Immature natural killer cell (primary cell): ENCODE measurements around the gene DIO1. TPM values are rescaled to one million over a fixed set of nuclear protein-coding genes. Genes with fewer than 3 reads are reported as not detected.

ENCODE experiments used
- DNase-seq, 3 donors: peaks; one replicate each; pipeline ENCODE4 v3.0.0; 2022; ENCODE audit warnings: mixed read lengths in 1 of 3
- H3K27ac Mint-ChIP-seq, 6 donors: one replicate each; pipeline ENCODE4 v1.8.0; 2020; ENCODE audit warnings: mixed read lengths in 6 of 6, mild to moderate bottlenecking in 5 of 6, inconsistent platforms in 4 of 6, moderate library complexity in 3 of 6
- H3K27me3 Mint-ChIP-seq, 3 donors: one replicate each; pipeline ENCODE4 v1.8.0; 2020 to 2021; ENCODE audit warnings: low read depth in 3 of 3, mild to moderate bottlenecking in 3 of 3, mixed read lengths in 3 of 3, moderate library complexity in 3 of 3, inconsistent platforms in 1 of 3
- H3K36me3 Mint-ChIP-seq, 3 donors: one replicate each; pipeline ENCODE4 v1.8.0; 2020; ENCODE audit warnings: mixed read lengths in 3 of 3, inconsistent platforms in 2 of 3, mild to moderate bottlenecking in 2 of 3
- H3K4me1 Mint-ChIP-seq, 2 donors: one replicate each; pipeline ENCODE4 v1.8.0; 2020; ENCODE audit warnings: inconsistent platforms in 2 of 2, mild to moderate bottlenecking in 2 of 2, mixed read lengths in 2 of 2, moderate library complexity in 1 of 2
- H3K4me3 Mint-ChIP-seq, 5 donors: one replicate each; pipeline ENCODE4 v1.8.0; 2020; ENCODE audit warnings: mild to moderate bottlenecking in 5 of 5, mixed read lengths in 5 of 5, inconsistent platforms in 3 of 5, moderate library complexity in 3 of 5
- H3K9me3 Mint-ChIP-seq, 6 donors: one replicate each; pipeline ENCODE4 v1.8.0; 2020; ENCODE audit warnings: mild to moderate bottlenecking in 6 of 6, mixed read lengths in 6 of 6, inconsistent platforms in 4 of 6, moderate library complexity in 3 of 6
- polyA plus RNA-seq, 3 donors: library from polyadenylated mRNA; unstranded; fragments of 300-500 nt; fragmentation: Illumina TruSeq; gene quantifications; one replicate each; pipeline ENCODE4 v1.2.3, GENCODE V29; 2021

Gene DIO1
- polyA plus RNA-seq, 3 donors from 2014 or later, result 0.11 to 0.13 TPM; not detected in 1

GRCh38 chr1:53902235-53903138 is 8.5 kb downstream of the DIO1 start:
- no peak for DNase-seq
- Mint-ChIP-seq H3K4me3 (no peak overlapping the region), H3K4me1 (no peaks in the 10 kb centered on the region), H3K27ac (peak overlapping the region in 1 of 6 donors; percentile 37), H3K9me3 (no peaks in the 10 kb centered on the region), H3K27me3 (peaks cover 0 to 1% (median 0%) of the 10 kb centered on the region in 3 donors), H3K36me3 (no peaks in the 10 kb centered on the region)

- no peaks in the 10 kb centered on the region for H3K36me3 Mint-ChIP-seq
- no peak overlapping the region for H3K4me3 Mint-ChIP-seq
Observed at GRCh38 chr1:53905509-53905908, 11.5 kb downstream of the DIO1 start.

GRCh38 chr1:53906121-53906520 is 12.1 kb downstream of the DIO1 start:
- Mint-ChIP-seq H3K27me3 (peaks cover 0 to 3% (median 0%) of the 10 kb centered on the region in 3 donors), H3K27ac (no peak overlapping the region), H3K4me3 (no peak overlapping the region), H3K36me3 (no peaks in the 10 kb centered on the region), H3K4me1 (no peaks in the 10 kb centered on the region), H3K9me3 (no peaks in the 10 kb centered on the region)
- DNase-seq, result no peak

More at GRCh38 chr1:53905509-53905908, 11.5 kb downstream of the DIO1 start:
- no peak overlapping the region for H3K27ac Mint-ChIP-seq
- peaks cover 0 to 3% (median 0%) of the 10 kb centered on the region in 3 donors for H3K27me3 Mint-ChIP-seq
- no peaks in the 10 kb centered on the region for H3K9me3 Mint-ChIP-seq
- H3K4me1 Mint-ChIP-seq, result no peaks in the 10 kb centered on the region
- no peak for DNase-seq

GRCh38 chr1:53909946-53910345 is 16.0 kb downstream of the DIO1 start:
- Mint-ChIP-seq H3K4me3 (no peak overlapping the region), H3K4me1 (no peaks in the 10 kb centered on the region), H3K36me3 (peaks cover 0 to 5% (median 5%) of the 10 kb centered on the region in 3 donors), H3K27me3 (peaks cover 0 to 3% (median 0%) of the 10 kb centered on the region in 3 donors), H3K27ac (no peak overlapping the region), H3K9me3 (no peaks in the 10 kb centered on the region)
- no peak for DNase-seq

- Mint-ChIP-seq H3K36me3 (peaks cover 3 to 11% (median 5%) of the 10 kb centered on the region in 3 donors), H3K4me3 (no peak overlapping the region), H3K4me1 (peaks cover 1 to 7% of the 10 kb centered on the region in 2 donors), H3K27ac (no peak overlapping the region), H3K27me3 (peaks cover 0 to 3% (median 0%) of the 10 kb centered on the region in 3 donors), H3K9me3 (no peaks in the 10 kb centered on the region)
- DNase-seq, result no peak
Observed at GRCh38 chr1:53911442-53911841, 17.5 kb downstream of the DIO1 start.

GRCh38 chr1:53913352-53914033 is 19.5 kb downstream of the DIO1 start:
- Mint-ChIP-seq H3K4me3 (no peak overlapping the region), H3K27me3 (peaks cover 0 to 3% (median 0%) of the 10 kb centered on the region in 3 donors), H3K27ac (no peak overlapping the region), H3K4me1 (peaks cover 3 to 13% of the 10 kb centered on the region in 2 donors), H3K36me3 (peaks cover 3 to 21% (median 5%) of the 10 kb centered on the region in 3 donors), H3K9me3 (no peaks in the 10 kb centered on the region)
- no peak for DNase-seq

GRCh38 chr1:53918343-53918742 is 24.4 kb downstream of the DIO1 start:
- no peak overlapping the region for H3K4me3 Mint-ChIP-seq
- no peak for DNase-seq
- H3K4me1 Mint-ChIP-seq, result peaks cover 5 to 19% of the 10 kb centered on the region in 2 donors
- H3K9me3 Mint-ChIP-seq, result no peaks in the 10 kb centered on the region
- H3K27ac Mint-ChIP-seq, result no peak overlapping the region
- H3K27me3 Mint-ChIP-seq, result no peaks in the 10 kb centered on the region
- peaks cover 4 to 31% (median 10%) of the 10 kb centered on the region in 3 donors for H3K36me3 Mint-ChIP-seq

- Mint-ChIP-seq H3K27me3 (no peaks in the 10 kb centered on the region), H3K4me3 (no peak overlapping the region), H3K9me3 (no peaks in the 10 kb centered on the region), H3K36me3 (peaks cover 10 to 34% (median 14%) of the 10 kb centered on the region in 3 donors), H3K27ac (peak overlapping the region in 5 of 6 donors; percentile 7 to 84 (median 19)), H3K4me1 (peaks cover 5 to 19% of the 10 kb centered on the region in 2 donors)
- DNase-seq, result no peak
Observed at GRCh38 chr1:53919675-53920066, 25.7 kb downstream of the DIO1 start.

GRCh38 chr1:53927376-53927881 is 33.4 kb downstream of the DIO1 start:
- peaks cover 23 to 37% (median 28%) of the 10 kb centered on the region in 3 donors for H3K36me3 Mint-ChIP-seq
- DNase-seq, result no peak
- H3K4me3 Mint-ChIP-seq, result no peak overlapping the region
- peaks cover 2 to 13% of the 10 kb centered on the region in 2 donors for H3K4me1 Mint-ChIP-seq
- H3K9me3 Mint-ChIP-seq, result no peaks in the 10 kb centered on the region
- H3K27me3 Mint-ChIP-seq, result no peaks in the 10 kb centered on the region
- peak overlapping the region in 4 of 6 donors; percentile 5 to 24 (median 20) for H3K27ac Mint-ChIP-seq

- peak overlapping the region in 2 of 6 donors; percentile 45 to 68 for H3K27ac Mint-ChIP-seq
- H3K4me3 Mint-ChIP-seq, result no peak overlapping the region
- peaks cover 18 to 37% (median 30%) of the 10 kb centered on the region in 3 donors for H3K36me3 Mint-ChIP-seq
- H3K27me3 Mint-ChIP-seq, result peaks cover 0 to 2% (median 0%) of the 10 kb centered on the region in 3 donors
- no peak for DNase-seq
- peaks cover 0 to 2% (median 0%) of the 10 kb centered on the region in 6 donors for H3K9me3 Mint-ChIP-seq
- H3K4me1 Mint-ChIP-seq, result peaks cover 2 to 13% of the 10 kb centered on the region in 2 donors
Observed at GRCh38 chr1:53929246-53929960, 35.4 kb downstream of the DIO1 start.

- no peak for DNase-seq
- H3K27ac Mint-ChIP-seq, result peak overlapping the region in 2 of 6 donors; percentile 24 to 29
- peaks cover 18 to 40% (median 34%) of the 10 kb centered on the region in 3 donors for H3K36me3 Mint-ChIP-seq
- H3K4me1 Mint-ChIP-seq, result peaks cover 2 to 13% of the 10 kb centered on the region in 2 donors
- peaks cover 0 to 2% (median 0%) of the 10 kb centered on the region in 6 donors for H3K9me3 Mint-ChIP-seq
- H3K4me3 Mint-ChIP-seq, result no peak overlapping the region
- peaks cover 0 to 3% (median 0%) of the 10 kb centered on the region in 3 donors for H3K27me3 Mint-ChIP-seq
Observed at GRCh38 chr1:53930932-53931331, 36.9 kb downstream of the DIO1 start.

GRCh38 chr1:53931523-53931922 is 37.5 kb downstream of the DIO1 start:
- Mint-ChIP-seq H3K4me1 (peaks cover 2 to 13% of the 10 kb centered on the region in 2 donors), H3K27me3 (peaks cover 0 to 3% (median 0%) of the 10 kb centered on the region in 3 donors), H3K9me3 (peaks cover 0 to 2% (median 0%) of the 10 kb centered on the region in 6 donors), H3K4me3 (no peak overlapping the region), H3K27ac (no peak overlapping the region), H3K36me3 (peaks cover 18 to 41% (median 34%) of the 10 kb centered on the region in 3 donors)
- DNase-seq, result no peak

- peaks cover 6 to 30% of the 10 kb centered on the region in 2 donors for H3K4me1 Mint-ChIP-seq
- peaks cover 13 to 38% (median 32%) of the 10 kb centered on the region in 3 donors for H3K36me3 Mint-ChIP-seq
- peaks cover 0 to 3% (median 0%) of the 10 kb centered on the region in 3 donors for H3K27me3 Mint-ChIP-seq
- H3K9me3 Mint-ChIP-seq, result peaks cover 0 to 2% (median 0%) of the 10 kb centered on the region in 6 donors
- DNase-seq, result no peak
- no peak overlapping the region for H3K4me3 Mint-ChIP-seq
- H3K27ac Mint-ChIP-seq, result no peak overlapping the region
Observed at GRCh38 chr1:53934170-53934765, 40.3 kb downstream of the DIO1 start.
